Hepatocyte (in vitro differentiated cells): ENCODE data around the gene CFAP298. TPM values are rescaled to one million over a fixed set of nuclear protein-coding genes. Genes with fewer than 3 reads are reported as not detected.

ENCODE experiments used
- DNase-seq: peaks from one replicate; pipeline ENCODE4 v3.0.0-alpha.2; 2016; ENCODE audit warnings: low spot score
- H2AFZ ChIP-seq: fragments of 200-600 bp; sonication (generic); 2 replicates; pipeline ENCODE4 v1.6.0; 2016; ENCODE audit warnings: antibody characterized with exemption, mild to moderate bottlenecking
- H3K27ac ChIP-seq: fragments of 200-600 bp; sonication (generic); 2 replicates; pipeline ENCODE4 v1.5.1; 2016; ENCODE audit warnings: mild to moderate bottlenecking
- H3K27me3 ChIP-seq: fragments of 200-600 bp; sonication (generic); 2 replicates; pipeline ENCODE4 v1.6.1; 2016
- H3K36me3 ChIP-seq: fragments of 200-600 bp; sonication (generic); replicated peaks from 2 replicates; pipeline ENCODE4 v1.5.1; 2016; ENCODE audit warnings: low read depth; ENCODE audit not compliant: insufficient read depth
- H3K4me1 ChIP-seq: fragments of 200-600 bp; sonication (generic); 2 replicates; pipeline ENCODE4 v1.5.1; 2016; ENCODE audit warnings: mild to moderate bottlenecking, moderate library complexity; ENCODE audit not compliant: insufficient read depth
- H3K4me2 ChIP-seq: fragments of 200-600 bp; sonication (generic); 2 replicates; pipeline ENCODE4 v1.6.0; 2016
- H3K4me3 ChIP-seq: fragments of 200-600 bp; sonication (generic); 2 replicates; pipeline ENCODE4 v1.5.1; 2016; ENCODE audit warnings: mild to moderate bottlenecking
- H3K79me2 ChIP-seq: fragments of 200-600 bp; sonication (generic); 2 replicates; pipeline ENCODE4 v1.6.0; 2017; ENCODE audit warnings: mild to moderate bottlenecking
- H3K9me2 ChIP-seq: fragments of 200-600 bp; sonication (generic); replicated peaks from 2 replicates; pipeline ENCODE4 v1.6.0; 2017; ENCODE audit warnings: mild to moderate bottlenecking; ENCODE audit not compliant: insufficient read depth
- H3K9me3 ChIP-seq: fragments of 200-600 bp; sonication (generic); 2 replicates; pipeline ENCODE4 v1.5.1; 2016; ENCODE audit warnings: low read depth, mild to moderate bottlenecking
- H4K20me1 ChIP-seq: fragments of 200-600 bp; sonication (generic); 2 replicates; pipeline ENCODE4 v1.6.0; 2016; ENCODE audit warnings: mild to moderate bottlenecking; ENCODE audit not compliant: insufficient read depth, poor library complexity, severe bottlenecking
- EZH2 ChIP-seq: fragments of 200-600 bp; sonication (generic); IDR thresholded peaks from 2 replicates; pipeline ENCODE4 v1.6.1; 2016; ENCODE audit warnings: antibody characterized with exemption, mild to moderate bottlenecking, borderline replicate concordance
- EZH2phosphoT487 ChIP-seq: fragments of 200-600 bp; sonication (generic); IDR thresholded peaks from one replicate; pipeline ENCODE4 v1.6.1; 2018; ENCODE audit warnings: antibody characterized with exemption, mild to moderate bottlenecking, low read depth, moderate library complexity; ENCODE audit not compliant: unreplicated experiment, severe bottlenecking
- WGBS: methylation state at CpG from one replicate; pipeline ENCODE4 v1.1.6; 2016; ENCODE audit warnings: low lambda C conversion rate; ENCODE audit errors: missing lambda C conversion rate; 5-methylcytosine and 5-hydroxymethylcytosine counted together
- polyA plus RNA-seq: library from polyadenylated mRNA; unstranded; fragments of >200 nt; fragmentation: Nextera tagmentation; extraction: Ambion mirVana; gene quantifications from 2 replicates; pipeline ENCODE4 v1.2.1, GENCODE V29; 2016
- total RNA-seq: library from RNA; depleted of rRNA; stranded (reverse); fragments of >200 nt; gene quantifications from 2 replicates; pipeline ENCODE4 v1.2.3, GENCODE V29; 2014
- TF ChIP-seq, protein P1 (sequence below): fragments of 200-600 bp; sonication (generic); IDR thresholded peaks from 2 replicates; pipeline ENCODE4 v1.5.1; 2016; ENCODE audit warnings: antibody characterized with exemption, mild to moderate bottlenecking; ENCODE audit not compliant: poor library complexity

The CFAP298 gene
- total and polyA plus RNA-seq, 2 experiments from 2014 or later = 32.6 to 61.8 TPM

DNA sequence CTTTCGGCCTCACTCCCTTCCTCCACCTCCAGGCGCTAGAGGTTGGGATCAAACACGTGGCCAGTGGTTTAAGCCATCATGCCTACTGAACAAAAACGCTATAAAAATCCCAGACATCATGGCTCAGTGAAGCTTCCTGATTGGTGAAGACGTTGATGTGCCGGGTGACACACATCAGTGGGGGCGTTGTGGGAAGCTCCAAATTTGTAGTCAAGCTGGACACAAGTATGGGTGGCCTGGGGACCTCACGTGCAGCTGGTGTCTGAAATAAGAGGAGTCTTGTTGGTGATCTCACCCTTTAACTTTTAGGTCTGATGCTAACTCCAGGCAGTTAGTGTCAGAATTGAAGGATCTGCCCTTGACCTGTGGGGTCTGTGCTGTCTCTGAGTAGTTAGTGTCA is 6.7 kb downstream of the CFAP298 start:
- no peak overlapping the region for H3K4me3 ChIP-seq
- no peaks in the 10 kb centered on the region for H3K36me3 ChIP-seq
- no peaks in the 10 kb centered on the region for H4K20me1 ChIP-seq
- TF ChIP-seq, protein P1, sequence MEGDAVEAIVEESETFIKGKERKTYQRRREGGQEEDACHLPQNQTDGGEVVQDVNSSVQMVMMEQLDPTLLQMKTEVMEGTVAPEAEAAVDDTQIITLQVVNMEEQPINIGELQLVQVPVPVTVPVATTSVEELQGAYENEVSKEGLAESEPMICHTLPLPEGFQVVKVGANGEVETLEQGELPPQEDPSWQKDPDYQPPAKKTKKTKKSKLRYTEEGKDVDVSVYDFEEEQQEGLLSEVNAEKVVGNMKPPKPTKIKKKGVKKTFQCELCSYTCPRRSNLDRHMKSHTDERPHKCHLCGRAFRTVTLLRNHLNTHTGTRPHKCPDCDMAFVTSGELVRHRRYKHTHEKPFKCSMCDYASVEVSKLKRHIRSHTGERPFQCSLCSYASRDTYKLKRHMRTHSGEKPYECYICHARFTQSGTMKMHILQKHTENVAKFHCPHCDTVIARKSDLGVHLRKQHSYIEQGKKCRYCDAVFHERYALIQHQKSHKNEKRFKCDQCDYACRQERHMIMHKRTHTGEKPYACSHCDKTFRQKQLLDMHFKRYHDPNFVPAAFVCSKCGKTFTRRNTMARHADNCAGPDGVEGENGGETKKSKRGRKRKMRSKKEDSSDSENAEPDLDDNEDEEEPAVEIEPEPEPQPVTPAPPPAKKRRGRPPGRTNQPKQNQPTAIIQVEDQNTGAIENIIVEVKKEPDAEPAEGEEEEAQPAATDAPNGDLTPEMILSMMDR = no peak
- TF ChIP-seq EZH2 (no peak), EZH2phosphoT487 (no peak)
- no peaks in the 10 kb centered on the region for H3K9me3 ChIP-seq
- H3K4me1 ChIP-seq = peaks cover 2% of the 10 kb centered on the region
- peaks cover 21% of the 10 kb centered on the region for H3K79me2 ChIP-seq
- no peaks in the 10 kb centered on the region for H3K9me2 ChIP-seq
- H3K27me3 ChIP-seq = no peaks in the 10 kb centered on the region
- H3K27ac ChIP-seq = no peak overlapping the region
- WGBS = 92% methylated on average over 8 of the region's 8 CpGs
- DNase-seq = no peak
- no peak overlapping the region for H2AFZ ChIP-seq
- H3K4me2 ChIP-seq = no peak overlapping the region

GRCh38 chr21:32604464-32604863 is 7.7 kb downstream of the CFAP298 start:
- no peak for TF ChIP-seq EZH2phosphoT487
- TF ChIP-seq, protein P1 = no peak
- TF ChIP-seq EZH2 = no peak
- no peaks in the 10 kb centered on the region for H3K36me3 ChIP-seq
- WGBS = 74% methylated on average over 8 of the region's 8 CpGs
- H3K9me2 ChIP-seq = no peaks in the 10 kb centered on the region
- no peaks in the 10 kb centered on the region for H4K20me1 ChIP-seq
- H3K4me2 ChIP-seq = no peak overlapping the region
- H3K27ac ChIP-seq = no peak overlapping the region
- no peak for DNase-seq
- no peaks in the 10 kb centered on the region for H3K4me1 ChIP-seq
- H3K4me3 ChIP-seq = no peak overlapping the region
- H3K9me3 ChIP-seq = no peaks in the 10 kb centered on the region
- peaks cover 11% of the 10 kb centered on the region for H3K79me2 ChIP-seq
- H2AFZ ChIP-seq = no peak overlapping the region
- H3K27me3 ChIP-seq = no peaks in the 10 kb centered on the region

DNA sequence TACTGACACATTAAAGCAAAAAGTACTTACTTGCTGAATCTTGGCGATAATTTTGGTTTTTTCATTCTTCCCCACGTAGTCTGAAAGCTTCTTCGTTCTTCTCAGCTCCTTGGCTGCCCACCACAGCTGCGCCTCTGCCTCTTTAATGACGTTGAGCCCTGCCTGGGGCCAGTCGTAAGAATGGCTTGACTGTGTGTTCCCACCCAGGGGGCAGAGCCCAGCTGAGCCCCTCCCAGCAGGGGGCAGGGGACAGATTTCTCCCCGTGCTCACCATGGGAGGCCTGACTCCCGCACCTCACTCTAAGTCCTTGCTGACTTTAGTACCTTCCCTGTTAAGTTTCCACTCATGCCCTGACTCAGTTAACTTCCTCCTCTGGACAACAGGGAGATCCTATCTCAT is 9.0 kb downstream of the CFAP298 start:
- no peak for DNase-seq
- no peaks in the 10 kb centered on the region for H3K27me3 ChIP-seq
- H3K4me1 ChIP-seq = no peaks in the 10 kb centered on the region
- H3K9me3 ChIP-seq = no peaks in the 10 kb centered on the region
- no peak overlapping the region for H3K4me2 ChIP-seq
- WGBS = 71% methylated on average over 8 of the region's 8 CpGs
- H3K9me2 ChIP-seq = no peaks in the 10 kb centered on the region
- TF ChIP-seq EZH2phosphoT487 (no peak), EZH2 (no peak)
- TF ChIP-seq, protein P1 = no peak
- no peak overlapping the region for H2AFZ ChIP-seq
- H3K36me3 ChIP-seq = no peaks in the 10 kb centered on the region
- H3K4me3 ChIP-seq = no peak overlapping the region
- no peak overlapping the region for H3K27ac ChIP-seq
- peaks cover 4% of the 10 kb centered on the region for H3K79me2 ChIP-seq
- no peaks in the 10 kb centered on the region for H4K20me1 ChIP-seq

DNA sequence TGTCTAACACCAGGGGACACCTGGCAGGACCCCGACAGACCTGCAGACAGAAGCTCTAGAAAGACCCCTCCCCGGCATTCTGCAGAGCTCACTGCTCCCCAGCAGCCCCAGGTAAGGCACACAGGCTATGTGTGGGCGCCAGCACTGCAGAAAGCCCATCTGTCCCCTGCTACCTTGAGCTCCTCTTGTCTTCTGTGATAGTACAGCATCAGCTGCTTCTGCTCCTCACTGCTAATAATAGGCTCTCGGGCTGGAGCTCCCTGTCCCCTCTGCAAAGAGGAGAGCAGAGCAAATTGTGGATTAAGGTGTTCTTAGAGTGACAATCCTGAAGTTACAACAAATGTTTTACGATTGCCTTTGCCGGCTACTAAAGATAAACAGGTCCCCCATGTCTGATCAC is 10.1 kb downstream of the CFAP298 start:
- Histone ChIP-seq H3K27ac (no peak overlapping the region), H3K9me3 (no peaks in the 10 kb centered on the region), H3K4me1 (no peaks in the 10 kb centered on the region), H3K27me3 (no peaks in the 10 kb centered on the region), H3K79me2 (peaks cover 4% of the 10 kb centered on the region), H3K4me2 (no peak overlapping the region), H3K4me3 (no peak overlapping the region), H2AFZ (no peak overlapping the region), H3K9me2 (no peaks in the 10 kb centered on the region), H4K20me1 (no peaks in the 10 kb centered on the region), H3K36me3 (no peaks in the 10 kb centered on the region)
- TF ChIP-seq EZH2 = no peak
- TF ChIP-seq, protein P1 = no peak
- TF ChIP-seq EZH2phosphoT487 = no peak
- DNase-seq = no peak
- 91% methylated on average over 6 of the region's 6 CpGs for WGBS
